ENCODE data around the gene PRRT3.
A peak's percentile ranks its signal among the peaks of the same experiment; 100 is the strongest.

PRRT3 gene

GRCh38 chr3:9951962-9952805 is at the start of gene PRRT3:
PRRT3 (minus strand) TSS chr3:9952408; CDS start chr3:9950115, 2,293 bp downstream.
- no peak for FAIRE-seq
- DNase-seq (ENCODE audit: low spot score): peak; percentile 81

GRCh38 chr3:10000686-10001085 is 48.5 kb upstream of the PRRT3 start:
- FAIRE-seq (no peak), DNase-seq (ENCODE audit: low spot score) (no peak)

- FAIRE-seq (no peak), DNase-seq (ENCODE audit: low spot score) (no peak)
These were observed 42.1 kb upstream of the PRRT3 start for GRCh38 chr3:9994086-9994844.

GRCh38 chr3:9986230-9986725 is 34.1 kb upstream of the PRRT3 start:
- FAIRE-seq: no peak
- peak; percentile 13 for DNase-seq (ENCODE audit: low spot score)

- FAIRE-seq (no peak), DNase-seq (ENCODE audit: low spot score) (no peak)
These were observed 28.0 kb upstream of the PRRT3 start for GRCh38 chr3:9980251-9980650.

- FAIRE-seq: no peak
- no peak for DNase-seq (ENCODE audit: low spot score)
These were observed 26.6 kb upstream of the PRRT3 start for GRCh38 chr3:9978710-9979305.

GRCh38 chr3:9976721-9977709 is 24.8 kb upstream of the PRRT3 start:
- FAIRE-seq (no peak), DNase-seq (ENCODE audit: low spot score) (peak; percentile 75)

GRCh38 chr3:9970020-9970652 is 17.9 kb upstream of the PRRT3 start:
- no peak for DNase-seq (ENCODE audit: low spot score)
- no peak for FAIRE-seq

GRCh38 chr3:9969632-9970019 is 17.4 kb upstream of the PRRT3 start:
- FAIRE-seq (no peak), DNase-seq (ENCODE audit: low spot score) (no peak)

- DNase-seq (ENCODE audit: low spot score): no peak
- FAIRE-seq: no peak
These were observed 14.6 kb upstream of the PRRT3 start for GRCh38 chr3:9966841-9967240.

GRCh38 chr3:9965200-9965875 is 13.1 kb upstream of the PRRT3 start:
- FAIRE-seq (no peak), DNase-seq (ENCODE audit: low spot score) (no peak)

- DNase-seq (ENCODE audit: low spot score): no peak
- no peak for FAIRE-seq
These were observed 5.0 kb upstream of the PRRT3 start for GRCh38 chr3:9957214-9957613.

- FAIRE-seq: no peak
- no peak for DNase-seq (ENCODE audit: low spot score)
These were observed 3.6 kb upstream of the PRRT3 start for GRCh38 chr3:9955611-9956352.

GRCh38 chr3:9955067-9955502 is 2.9 kb upstream of the PRRT3 start:
- DNase-seq (ENCODE audit: low spot score) (no peak), FAIRE-seq (no peak)

GRCh38 chr3:9951598-9951961 is 628 bp downstream of the PRRT3 start:
- no peak for FAIRE-seq
- no peak for DNase-seq (ENCODE audit: low spot score)

- DNase-seq (ENCODE audit: low spot score) (no peak), FAIRE-seq (no peak)
These were observed 1.1 kb downstream of the PRRT3 start for GRCh38 chr3:9951126-9951525.

GRCh38 chr3:9949626-9950025 is 2.6 kb downstream of the PRRT3 start:
- FAIRE-seq: no peak
- DNase-seq (ENCODE audit: low spot score): no peak

GRCh38 chr3:9949115-9949514 is 3.1 kb downstream of the PRRT3 start:
- no peak for FAIRE-seq
- DNase-seq (ENCODE audit: low spot score): no peak

- DNase-seq (ENCODE audit: low spot score): no peak
These were observed 3.6 kb downstream of the PRRT3 start for GRCh38 chr3:9948586-9948985.

More at GRCh38 chr3:9948586-9948985, 3.6 kb downstream of the PRRT3 start:
- no peak for FAIRE-seq

Data from urothelium cell line (cell line).